MM.1S (cell line): ENCODE results near the gene EIF4H.

Source experiments
- EZH2 ChIP-seq: fragments of 300-600 bp; sonication (generic); optimal IDR thresholded peaks from 2 replicates; pipeline ENCODE3; 2017; ENCODE audit warnings: low read depth, mild to moderate bottlenecking, antibody characterized with exemption, low read length, mixed read lengths
- TF ChIP-seq, protein P1 (sequence below): fragments of 300-600 bp; sonication (generic); IDR thresholded peaks from 2 replicates; pipeline ENCODE4 v1.5.1; 2016; ENCODE audit warnings: antibody characterized with exemption, low read length, mixed read lengths

DNA sequence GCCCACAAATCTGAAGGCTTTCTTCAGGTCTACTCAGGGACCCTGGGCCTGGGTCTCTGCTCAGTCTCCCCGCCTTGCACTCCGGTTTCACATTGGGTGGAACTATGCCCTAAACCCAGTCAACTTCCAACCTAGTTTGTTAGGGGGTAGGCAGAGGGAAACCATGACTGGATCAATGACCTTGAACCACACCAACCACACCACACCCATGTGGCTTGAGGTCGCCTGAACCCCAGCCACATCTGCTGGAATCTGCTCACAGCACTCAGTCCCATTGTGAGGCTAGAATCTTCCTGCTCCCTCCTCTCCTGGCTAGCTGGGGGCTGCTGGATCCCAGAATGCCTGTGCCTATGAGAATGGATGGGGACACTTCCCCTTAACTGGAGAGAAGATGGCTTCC is 62.1 kb downstream of the EIF4H start:
- TF ChIP-seq, protein P1, sequence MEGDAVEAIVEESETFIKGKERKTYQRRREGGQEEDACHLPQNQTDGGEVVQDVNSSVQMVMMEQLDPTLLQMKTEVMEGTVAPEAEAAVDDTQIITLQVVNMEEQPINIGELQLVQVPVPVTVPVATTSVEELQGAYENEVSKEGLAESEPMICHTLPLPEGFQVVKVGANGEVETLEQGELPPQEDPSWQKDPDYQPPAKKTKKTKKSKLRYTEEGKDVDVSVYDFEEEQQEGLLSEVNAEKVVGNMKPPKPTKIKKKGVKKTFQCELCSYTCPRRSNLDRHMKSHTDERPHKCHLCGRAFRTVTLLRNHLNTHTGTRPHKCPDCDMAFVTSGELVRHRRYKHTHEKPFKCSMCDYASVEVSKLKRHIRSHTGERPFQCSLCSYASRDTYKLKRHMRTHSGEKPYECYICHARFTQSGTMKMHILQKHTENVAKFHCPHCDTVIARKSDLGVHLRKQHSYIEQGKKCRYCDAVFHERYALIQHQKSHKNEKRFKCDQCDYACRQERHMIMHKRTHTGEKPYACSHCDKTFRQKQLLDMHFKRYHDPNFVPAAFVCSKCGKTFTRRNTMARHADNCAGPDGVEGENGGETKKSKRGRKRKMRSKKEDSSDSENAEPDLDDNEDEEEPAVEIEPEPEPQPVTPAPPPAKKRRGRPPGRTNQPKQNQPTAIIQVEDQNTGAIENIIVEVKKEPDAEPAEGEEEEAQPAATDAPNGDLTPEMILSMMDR, result no peak
- TF ChIP-seq EZH2, result no peak
